Activated CD8-positive, alpha-beta memory T cell treated with anti-CD3 and anti-CD28 coated beads, Interleukin-2, amount 50 U/mL, for 1 hour (primary cell): ENCODE measurements around the gene ANKRD18B.
"Not testable (repeated sequence)": the region's sequence is repeated elsewhere in the genome, so short reads cannot be mapped to it uniquely, and the experiment has no call there.

Experiments used
- DNase-seq: peaks from one replicate; pipeline ENCODE4 v3.0.0-alpha.2; 2020; ENCODE audit errors: extremely low read depth

Gene ANKRD18B

GRCh38 chr9:33611358-33611757 is 87.3 kb downstream of the ANKRD18B start:
- no peak for DNase-seq

- DNase-seq, result not testable (repeated sequence)
These were observed 88.4 kb downstream of the ANKRD18B start for GRCh38 chr9:33612410-33612809.

GRCh38 chr9:33614001-33614687 is 90.1 kb downstream of the ANKRD18B start:
- DNase-seq, result no peak

DNA sequence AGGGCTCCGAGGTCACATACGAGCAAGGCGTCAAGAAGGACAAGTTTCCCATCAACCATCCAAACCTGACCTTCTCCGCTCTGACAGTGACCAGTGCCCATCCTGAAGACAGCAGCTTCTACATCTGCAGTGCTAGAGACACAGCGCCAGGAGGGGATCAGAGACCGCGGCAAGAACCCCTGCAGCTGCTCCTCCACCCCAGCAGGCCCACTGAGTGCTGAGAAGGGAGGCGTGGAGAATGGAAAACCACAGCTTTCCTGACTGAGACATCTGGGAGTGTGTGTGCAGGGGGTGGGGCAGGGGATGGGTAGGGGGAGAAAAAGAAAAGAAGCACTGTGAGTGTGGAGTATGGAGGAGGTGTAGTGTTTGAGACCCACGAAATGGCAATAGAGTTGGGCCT is 94.3 kb downstream of the ANKRD18B start:
- not testable (repeated sequence) for DNase-seq

GRCh38 chr9:33619666-33620404 is 95.8 kb downstream of the ANKRD18B start:
- no peak for DNase-seq

DNA sequence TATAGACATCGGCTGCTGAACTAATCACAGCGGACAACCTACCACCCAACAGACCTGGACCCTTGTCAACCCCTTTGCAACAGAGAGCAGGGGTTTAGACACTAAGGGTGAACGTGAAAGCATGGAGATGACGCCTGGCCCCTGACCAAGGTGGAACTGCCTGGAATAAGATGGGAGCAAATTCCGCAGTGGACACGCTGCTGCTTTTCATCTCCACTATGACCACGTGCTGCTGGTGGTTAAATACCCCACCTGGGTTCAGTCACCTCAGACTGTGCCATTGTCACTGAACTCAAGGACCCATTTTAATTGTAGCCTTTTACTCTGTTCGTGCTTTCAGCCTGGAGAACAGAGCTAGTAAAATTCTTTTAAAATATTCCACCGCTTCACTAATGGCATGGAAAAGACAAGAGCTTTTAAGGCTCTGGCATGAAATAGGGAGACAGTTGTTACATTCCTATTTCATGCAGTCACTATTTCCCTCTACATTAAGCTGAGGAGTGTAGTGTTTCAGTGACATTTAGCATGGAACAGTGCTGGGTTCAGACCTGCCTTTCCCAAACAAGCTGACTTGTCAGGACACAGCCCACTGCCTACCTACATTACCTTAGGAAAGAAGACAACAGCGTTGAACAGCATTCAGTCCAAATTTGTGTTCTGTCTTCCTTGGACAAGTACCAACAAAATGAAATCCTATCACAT is 96.8 kb downstream of the ANKRD18B start:
- DNase-seq, result no peak
